OCI-LY7 (cell line): ENCODE measurements around the gene PCNX1. TPM values are rescaled to one million over a fixed set of nuclear protein-coding genes. Genes with fewer than 3 reads are reported as not detected.

ENCODE experiments used
- BruUV-seq: library from RNA; stranded (reverse); fragments of 400-500 nt; replicated peaks from 2 replicates; lab custom pipeline; 2021; lab: Mats Ljungman, UMichigan
- CTCF ChIA-PET: fragments of 300-600 bp; sonication (Branson Sonifier 250); formaldehyde crosslinking; loops from one replicate; lab custom pipeline; 2022; ENCODE audit warnings: antibody characterized with exemption; ENCODE audit not compliant: unreplicated experiment; lab: Charles Lee
- POLR2A ChIA-PET: fragments of 300-600 bp; sonication (Branson Sonifier 250); formaldehyde crosslinking; loops from one replicate; lab custom pipeline; 2022; ENCODE audit warnings: antibody characterized with exemption; lab: Charles Lee
- DNase-seq: peaks from one replicate; pipeline ENCODE4 v3.0.0-alpha.2; 2015; ENCODE audit warnings: low spot score
- H2AFZ ChIP-seq: fragments of 200-600 bp; sonication (generic), shearing (Covaris generic); 2 replicates; pipeline ENCODE4 v1.6.1; 2014; ENCODE audit warnings: mild to moderate bottlenecking, antibody characterized with exemption, low read length, moderate library complexity
- H3K27ac ChIP-seq: fragments of 200-600 bp; sonication (generic); 2 replicates; pipeline ENCODE4 v1.5.1; 2014; ENCODE audit warnings: mixed run types, low read depth, mild to moderate bottlenecking, moderate library complexity, low read length, inconsistent platforms; ENCODE audit not compliant: poor library complexity, severe bottlenecking
- H3K36me3 ChIP-seq: fragments of 200-600 bp; sonication (generic); 2 replicates; pipeline ENCODE4 v1.6.1; 2014; ENCODE audit warnings: mild to moderate bottlenecking, antibody characterized with exemption, low read length, moderate library complexity, mixed read lengths; ENCODE audit not compliant: insufficient read depth
- H3K4me1 ChIP-seq: fragments of 200-600 bp; sonication (generic); 2 replicates; pipeline ENCODE4 v1.5.1; 2014; ENCODE audit warnings: mild to moderate bottlenecking, low read length; ENCODE audit not compliant: insufficient read depth, poor library complexity, severe bottlenecking
- H3K4me2 ChIP-seq: fragments of 200-600 bp; sonication (generic); 2 replicates; pipeline ENCODE4 v1.6.1; 2014; ENCODE audit warnings: mild to moderate bottlenecking, low read length
- H3K4me3 ChIP-seq: fragments of 200-600 bp; sonication (generic); 2 replicates; pipeline ENCODE4 v1.5.1; 2014; ENCODE audit warnings: mild to moderate bottlenecking, low read depth, low read length; ENCODE audit not compliant: poor library complexity, severe bottlenecking
- H3K79me2 ChIP-seq: fragments of 200-600 bp; sonication (generic); 2 replicates; pipeline ENCODE4 v1.6.1; 2016; ENCODE audit warnings: low read depth, mild to moderate bottlenecking, low read length, moderate library complexity, mixed read lengths; ENCODE audit not compliant: insufficient read depth
- H3K9me2 ChIP-seq: fragments of 200-600 bp; sonication (generic); 2 replicates; pipeline ENCODE4 v1.6.1; 2016; ENCODE audit warnings: mild to moderate bottlenecking, low read length, mixed read lengths; ENCODE audit not compliant: insufficient read depth
- H3K9me3 ChIP-seq: fragments of 200-600 bp; sonication (generic); 2 replicates; pipeline ENCODE4 v1.6.1; 2014; ENCODE audit warnings: mild to moderate bottlenecking, mixed run types, low read length, mixed read lengths
- H4K20me1 ChIP-seq: fragments of 200-600 bp; sonication (generic); 2 replicates; pipeline ENCODE4 v1.6.1; 2014; ENCODE audit warnings: mild to moderate bottlenecking, antibody characterized with exemption, low read length, moderate library complexity, mixed read lengths; ENCODE audit not compliant: insufficient read depth
- EZH2phosphoT487 ChIP-seq: fragments of 200-600 bp; sonication (generic); IDR thresholded peaks from 2 replicates; pipeline ENCODE4 v1.6.1; 2018; ENCODE audit warnings: low read depth, borderline replicate concordance, mild to moderate bottlenecking, mixed run types, antibody characterized with exemption, low read length, moderate library complexity, mixed read lengths
- intact Hi-C: fragments of 100-400 bp; cut with micrococcal nuclease; formaldehyde crosslinking; loops from one replicate; pipeline ENCODE4 v1.10.0; 2022; ENCODE audit not compliant: unreplicated experiment
- total RNA-seq, 2 experiments: library from RNA; depleted of rRNA in 1 of 2; stranded (reverse); fragments of >200 nt in 1 of 2; shearing (Covaris generic) in 1 of 2; gene quantifications; 2 replicates each; pipeline ENCODE4 v1.2.3, GENCODE V29; 2014 to 2022
- TF ChIP-seq, protein P1 (sequence below): fragments of 200-600 bp; sonication (generic); conservative IDR thresholded peaks from 2 replicates; pipeline ENCODE4 v1.5.1; 2014; ENCODE audit warnings: mild to moderate bottlenecking, antibody characterized with exemption, low read length, moderate library complexity, mixed read lengths

The PCNX1 gene
- total RNA-seq, 2 experiments from 2014 or later = 27.7 to 33.5 TPM

DNA sequence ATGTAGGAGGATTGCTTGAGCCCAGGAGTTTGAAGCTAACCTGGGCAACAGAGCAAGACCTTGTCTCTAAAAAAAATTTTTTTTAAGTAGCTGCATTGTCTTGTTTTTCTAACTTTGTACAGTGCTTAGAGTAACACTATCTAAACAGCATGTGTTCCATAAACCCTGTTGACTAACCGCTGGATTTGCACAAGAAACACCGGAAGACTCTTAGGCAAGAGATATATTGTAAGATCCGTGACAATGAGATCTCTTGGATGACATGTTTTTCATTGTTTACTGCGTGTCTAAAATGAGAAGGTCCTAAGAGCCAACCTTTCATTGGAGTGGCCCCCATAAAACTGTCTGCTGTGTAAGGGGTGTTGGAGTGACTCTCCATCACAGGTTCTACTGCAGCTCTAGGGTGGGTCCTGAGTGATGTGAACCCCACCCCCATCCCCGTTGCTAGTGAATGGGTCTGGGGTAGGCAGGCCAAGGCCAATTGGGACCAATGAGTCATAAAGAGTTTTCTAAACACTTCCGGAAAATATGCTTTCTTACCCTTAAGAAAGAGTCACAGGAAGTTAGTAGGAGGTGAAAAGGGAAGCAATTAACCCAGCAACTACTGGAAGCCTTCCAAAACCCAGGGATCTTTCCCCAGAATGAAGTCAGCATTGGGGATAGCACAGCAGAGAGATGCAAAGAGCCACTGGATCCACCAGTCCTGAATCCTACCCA, 24.3 kb upstream of the PCNX1 start:
- no peak overlapping the region for H3K4me2 ChIP-seq
- H3K4me1 ChIP-seq = peaks cover 14% of the 10 kb centered on the region
- POLR2A ChIA-PET = interaction anchor here (1.0 kb wide), 1 partner anchor 8 kb away, joined by 3 read pairs; no protein-coding TSS in a partner anchor

DNA sequence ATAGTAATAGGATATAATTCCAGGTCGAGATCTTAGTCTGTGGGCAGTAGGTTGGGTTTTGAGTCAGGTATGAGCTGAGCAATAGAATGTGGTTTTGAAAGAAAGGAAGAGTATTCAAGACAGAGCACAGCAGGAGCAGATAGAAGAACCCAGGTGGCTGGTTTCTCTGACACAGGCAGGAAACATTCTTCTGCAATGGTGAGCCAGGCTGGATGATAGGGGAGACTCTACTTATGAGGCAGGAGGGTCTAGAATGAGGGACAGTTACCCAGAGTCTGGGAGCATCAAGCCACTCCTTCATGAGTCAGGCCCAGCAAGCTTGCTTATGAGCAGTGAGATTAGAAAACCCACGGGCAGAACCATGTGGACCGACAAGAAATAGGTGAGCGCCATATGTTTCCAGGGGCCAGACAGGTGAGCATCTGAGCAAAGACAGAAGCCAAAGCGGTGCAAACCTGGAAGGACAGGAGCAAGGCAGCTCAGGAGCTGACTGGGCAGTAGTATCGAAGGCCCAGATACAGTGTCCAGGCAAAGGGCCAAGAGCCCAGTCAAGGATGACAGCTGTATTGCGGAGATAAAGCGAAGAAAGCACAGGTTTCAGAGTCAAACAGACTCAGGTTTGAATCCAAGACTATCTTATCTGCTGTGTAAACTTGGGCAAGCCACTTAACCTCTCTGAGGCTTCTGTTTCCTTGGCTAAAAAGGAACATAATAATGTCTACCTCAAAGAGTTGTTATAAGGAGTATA, 22.5 kb upstream of the PCNX1 start:
- Histone ChIP-seq H3K79me2 (no peaks in the 10 kb centered on the region), H3K4me3 (no peak overlapping the region), H3K9me3 (no peaks in the 10 kb centered on the region), H3K27ac (no peak overlapping the region), H3K9me2 (no peaks in the 10 kb centered on the region), H4K20me1 (no peaks in the 10 kb centered on the region), H3K4me2 (no peak overlapping the region), H3K36me3 (no peaks in the 10 kb centered on the region), H2AFZ (no peak overlapping the region), H3K4me1 (peaks cover 14% of the 10 kb centered on the region)
- intact Hi-C loops = no loop called here
- no TSS peak for BruUV-seq
- ChIA-PET POLR2A (no interaction called here), CTCF (no interaction called here)
- DNase-seq = no peak
- TF ChIP-seq, protein P1, sequence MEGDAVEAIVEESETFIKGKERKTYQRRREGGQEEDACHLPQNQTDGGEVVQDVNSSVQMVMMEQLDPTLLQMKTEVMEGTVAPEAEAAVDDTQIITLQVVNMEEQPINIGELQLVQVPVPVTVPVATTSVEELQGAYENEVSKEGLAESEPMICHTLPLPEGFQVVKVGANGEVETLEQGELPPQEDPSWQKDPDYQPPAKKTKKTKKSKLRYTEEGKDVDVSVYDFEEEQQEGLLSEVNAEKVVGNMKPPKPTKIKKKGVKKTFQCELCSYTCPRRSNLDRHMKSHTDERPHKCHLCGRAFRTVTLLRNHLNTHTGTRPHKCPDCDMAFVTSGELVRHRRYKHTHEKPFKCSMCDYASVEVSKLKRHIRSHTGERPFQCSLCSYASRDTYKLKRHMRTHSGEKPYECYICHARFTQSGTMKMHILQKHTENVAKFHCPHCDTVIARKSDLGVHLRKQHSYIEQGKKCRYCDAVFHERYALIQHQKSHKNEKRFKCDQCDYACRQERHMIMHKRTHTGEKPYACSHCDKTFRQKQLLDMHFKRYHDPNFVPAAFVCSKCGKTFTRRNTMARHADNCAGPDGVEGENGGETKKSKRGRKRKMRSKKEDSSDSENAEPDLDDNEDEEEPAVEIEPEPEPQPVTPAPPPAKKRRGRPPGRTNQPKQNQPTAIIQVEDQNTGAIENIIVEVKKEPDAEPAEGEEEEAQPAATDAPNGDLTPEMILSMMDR = no peak
- no peak for TF ChIP-seq EZH2phosphoT487

More for the DNA sequence above, 24.3 kb upstream of the PCNX1 start:
- no peak overlapping the region for H3K4me3 ChIP-seq
- H3K36me3 ChIP-seq = no peaks in the 10 kb centered on the region
- no TSS peak for BruUV-seq
- H4K20me1 ChIP-seq = no peaks in the 10 kb centered on the region
- no peak overlapping the region for H2AFZ ChIP-seq
- no peak for TF ChIP-seq EZH2phosphoT487
- TF ChIP-seq, protein P1 = no peak
- no peaks in the 10 kb centered on the region for H3K79me2 ChIP-seq
- H3K9me3 ChIP-seq = no peaks in the 10 kb centered on the region
- intact Hi-C loops = no loop called here
- no peak overlapping the region for H3K27ac ChIP-seq
- no peaks in the 10 kb centered on the region for H3K9me2 ChIP-seq
- no peak for DNase-seq
- CTCF ChIA-PET = no interaction called here
